ENCODE results near the gene UBAP2L.
"Not testable (repeated sequence)": the region's sequence is repeated elsewhere in the genome, so short reads cannot be mapped to it uniquely, and the experiment has no call there.

The UBAP2L gene

GRCh38 chr1:154198756-154199562, 21.8 kb upstream of the UBAP2L start:
- peak; percentile 54 for DNase-seq

GRCh38 chr1:154199563-154199879, 21.2 kb upstream of the UBAP2L start:
- DNase-seq, result no peak

- DNase-seq, result not testable (repeated sequence)
Observed at GRCh38 chr1:154205778-154206177, 15.0 kb upstream of the UBAP2L start.

- DNase-seq, result no peak
Observed at GRCh38 chr1:154206196-154206595, 14.6 kb upstream of the UBAP2L start, which contains the start of gene CFAP141. CFAP141 (minus strand) TSS chr1:154206333; CDS start chr1:154206307, 26 bp downstream.

- DNase-seq, result no peak
Observed at GRCh38 chr1:154207262-154207661, 13.5 kb upstream of the UBAP2L start.

- DNase-seq, result no peak
Observed at GRCh38 chr1:154208677-154209388, 11.9 kb upstream of the UBAP2L start.

- DNase-seq, result no peak
Observed at GRCh38 chr1:154212083-154212482, 8.7 kb upstream of the UBAP2L start.

GRCh38 chr1:154213274-154213673, 7.5 kb upstream of the UBAP2L start:
- DNase-seq, result no peak

- DNase-seq, result no peak
Observed at GRCh38 chr1:154218545-154218944, 2.2 kb upstream of the UBAP2L start.

GRCh38 chr1:154219541-154219940, 1.2 kb upstream of the UBAP2L start:
- DNase-seq, result no peak

GRCh38 chr1:154220970-154221277, 169 bp downstream of the UBAP2L start:
- no peak for DNase-seq

GRCh38 chr1:154221278-154222001, 685 bp downstream of the UBAP2L start:
- peak; percentile 53 for DNase-seq

GRCh38 chr1:154222518-154222917, 1.8 kb downstream of the UBAP2L start:
- no peak for DNase-seq

GRCh38 chr1:154222918-154223317, 2.2 kb downstream of the UBAP2L start:
- DNase-seq, result no peak

GRCh38 chr1:154223621-154224020, 2.9 kb downstream of the UBAP2L start:
- DNase-seq, result no peak

GRCh38 chr1:154225370-154225769, 4.6 kb downstream of the UBAP2L start:
- no peak for DNase-seq

- DNase-seq, result not testable (repeated sequence)
Observed at GRCh38 chr1:154231112-154231511, 10.4 kb downstream of the UBAP2L start.

GRCh38 chr1:154233127-154233526, 12.4 kb downstream of the UBAP2L start:
- not testable (repeated sequence) for DNase-seq

- DNase-seq, result no peak
Observed at GRCh38 chr1:154236855-154237254, 16.1 kb downstream of the UBAP2L start.

- no peak for DNase-seq
Observed at GRCh38 chr1:154237435-154237834, 16.7 kb downstream of the UBAP2L start.

GRCh38 chr1:154237880-154238506, 17.2 kb downstream of the UBAP2L start:
- no peak for DNase-seq

GRCh38 chr1:154239491-154239890, 18.7 kb downstream of the UBAP2L start:
- DNase-seq, result no peak

GRCh38 chr1:154240294-154240833, 19.6 kb downstream of the UBAP2L start:
- no peak for DNase-seq

Measured in fibroblast of skin of abdomen (primary cell).